IPS-18c (cell line): ENCODE measurements around the gene ARHGAP15.

Experiments
- H3K4me3 ChIP-seq: 2 replicates; pipeline ENCODE4 v1.7.0; 2013; ENCODE audit warnings: low read depth, mild to moderate bottlenecking, low read length, moderate library complexity; ENCODE audit not compliant: insufficient read depth
- H3K9me3 ChIP-seq: one replicate; pipeline ENCODE4 v1.6.1; 2013; ENCODE audit warnings: mild to moderate bottlenecking, low read length, moderate library complexity; ENCODE audit not compliant: control insufficient read depth, insufficient read depth

The ARHGAP15 gene

GRCh38 chr2:143689541-143689940 lies 560.3 kb downstream of the ARHGAP15 start:
- Histone ChIP-seq H3K9me3 (no peaks in the 10 kb centered on the region), H3K4me3 (no peak overlapping the region)

- H3K9me3 ChIP-seq = no peaks in the 10 kb centered on the region
- no peak overlapping the region for H3K4me3 ChIP-seq
These were observed 561.0 kb downstream of the ARHGAP15 start for GRCh38 chr2:143690235-143690634.

GRCh38 chr2:143691121-143691520 lies 561.9 kb downstream of the ARHGAP15 start:
- no peaks in the 10 kb centered on the region for H3K9me3 ChIP-seq
- no peak overlapping the region for H3K4me3 ChIP-seq

GRCh38 chr2:143692162-143692561 lies 562.9 kb downstream of the ARHGAP15 start:
- H3K9me3 ChIP-seq = no peaks in the 10 kb centered on the region
- H3K4me3 ChIP-seq = no peak overlapping the region

GRCh38 chr2:143692967-143693366 lies 563.7 kb downstream of the ARHGAP15 start:
- Histone ChIP-seq H3K4me3 (no peak overlapping the region), H3K9me3 (no peaks in the 10 kb centered on the region)

- no peaks in the 10 kb centered on the region for H3K9me3 ChIP-seq
- no peak overlapping the region for H3K4me3 ChIP-seq
These were observed 565.1 kb downstream of the ARHGAP15 start for GRCh38 chr2:143694335-143694734.

GRCh38 chr2:143696651-143697050 lies 567.4 kb downstream of the ARHGAP15 start:
- no peaks in the 10 kb centered on the region for H3K9me3 ChIP-seq
- no peak overlapping the region for H3K4me3 ChIP-seq

GRCh38 chr2:143697744-143698143 lies 568.5 kb downstream of the ARHGAP15 start:
- Histone ChIP-seq H3K9me3 (no peaks in the 10 kb centered on the region), H3K4me3 (no peak overlapping the region)

- Histone ChIP-seq H3K9me3 (no peaks in the 10 kb centered on the region), H3K4me3 (no peak overlapping the region)
These were observed 569.1 kb downstream of the ARHGAP15 start for GRCh38 chr2:143698352-143698751.

- H3K4me3 ChIP-seq = no peak overlapping the region
These were observed 569.8 kb downstream of the ARHGAP15 start for GRCh38 chr2:143698888-143699570.

GRCh38 chr2:143700865-143701264 lies 571.6 kb downstream of the ARHGAP15 start:
- H3K4me3 ChIP-seq = no peak overlapping the region
- H3K9me3 ChIP-seq = no peaks in the 10 kb centered on the region

More at GRCh38 chr2:143698888-143699570, 569.8 kb downstream of the ARHGAP15 start:
- no peaks in the 10 kb centered on the region for H3K9me3 ChIP-seq

GRCh38 chr2:143701785-143702184 lies 572.6 kb downstream of the ARHGAP15 start:
- Histone ChIP-seq H3K4me3 (no peak overlapping the region), H3K9me3 (no peaks in the 10 kb centered on the region)

- H3K4me3 ChIP-seq = no peak overlapping the region
- no peaks in the 10 kb centered on the region for H3K9me3 ChIP-seq
These were observed 573.7 kb downstream of the ARHGAP15 start for GRCh38 chr2:143702931-143703330.

GRCh38 chr2:143704451-143705106 lies 575.4 kb downstream of the ARHGAP15 start:
- Histone ChIP-seq H3K9me3 (no peaks in the 10 kb centered on the region), H3K4me3 (no peak overlapping the region)

- H3K9me3 ChIP-seq = no peaks in the 10 kb centered on the region
- H3K4me3 ChIP-seq = no peak overlapping the region
These were observed 576.0 kb downstream of the ARHGAP15 start for GRCh38 chr2:143705108-143705707.

GRCh38 chr2:143706354-143706753 lies 577.1 kb downstream of the ARHGAP15 start:
- no peak overlapping the region for H3K4me3 ChIP-seq
- H3K9me3 ChIP-seq = no peaks in the 10 kb centered on the region

- Histone ChIP-seq H3K9me3 (no peaks in the 10 kb centered on the region), H3K4me3 (no peak overlapping the region)
These were observed 579.5 kb downstream of the ARHGAP15 start for GRCh38 chr2:143708682-143709081.

- peaks cover 2% of the 10 kb centered on the region for H3K9me3 ChIP-seq
- H3K4me3 ChIP-seq = no peak overlapping the region
These were observed 581.0 kb downstream of the ARHGAP15 start for GRCh38 chr2:143710196-143710595.
